GM19035 (cell line): ENCODE data around the gene TBC1D21.
"Not testable (repeated sequence)": the region's sequence is repeated elsewhere in the genome, so short reads cannot be mapped to it uniquely, and the experiment has no call there.

Experiments used
- ATAC-seq: cut with Tn5 transposase; IDR thresholded peaks from one replicate; pipeline ENCODE4 v1.9.1; 2021; ENCODE audit not compliant: unreplicated experiment

Gene TBC1D21

DNA sequence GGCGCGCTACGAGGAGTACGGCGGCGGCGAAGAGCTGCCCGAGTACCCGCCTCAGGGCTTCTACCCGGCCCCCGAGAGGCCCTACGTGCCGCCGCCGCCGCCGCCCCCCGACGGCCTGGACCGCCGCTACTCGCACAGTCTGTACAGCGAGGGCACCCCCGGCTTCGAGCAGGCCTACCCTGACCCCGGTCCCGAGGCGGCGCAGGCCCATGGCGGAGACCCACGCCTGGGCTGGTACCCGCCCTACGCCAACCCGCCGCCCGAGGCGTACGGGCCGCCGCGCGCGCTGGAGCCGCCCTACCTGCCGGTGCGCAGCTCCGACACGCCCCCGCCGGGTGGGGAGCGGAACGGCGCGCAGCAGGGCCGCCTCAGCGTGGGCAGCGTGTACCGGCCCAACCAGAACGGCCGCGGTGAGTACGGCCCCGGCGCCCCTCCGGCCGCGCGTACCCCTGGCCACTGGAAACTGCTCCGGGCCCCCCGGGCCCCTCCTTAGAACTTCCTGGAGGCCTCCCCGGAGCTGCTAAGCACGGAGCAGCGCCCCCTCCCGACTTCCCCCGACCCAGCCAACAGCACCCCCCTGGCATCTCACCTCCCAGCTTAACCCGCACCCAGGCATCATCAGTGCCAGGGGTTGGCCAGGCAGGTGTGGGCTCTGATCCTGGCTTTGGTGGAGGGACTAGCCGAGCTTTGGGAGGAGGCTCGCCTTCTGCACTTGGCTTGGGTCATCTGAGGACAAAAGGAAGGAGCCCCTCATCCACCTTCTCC, 54.3 kb downstream of the TBC1D21 start:
- no peak for ATAC-seq

DNA sequence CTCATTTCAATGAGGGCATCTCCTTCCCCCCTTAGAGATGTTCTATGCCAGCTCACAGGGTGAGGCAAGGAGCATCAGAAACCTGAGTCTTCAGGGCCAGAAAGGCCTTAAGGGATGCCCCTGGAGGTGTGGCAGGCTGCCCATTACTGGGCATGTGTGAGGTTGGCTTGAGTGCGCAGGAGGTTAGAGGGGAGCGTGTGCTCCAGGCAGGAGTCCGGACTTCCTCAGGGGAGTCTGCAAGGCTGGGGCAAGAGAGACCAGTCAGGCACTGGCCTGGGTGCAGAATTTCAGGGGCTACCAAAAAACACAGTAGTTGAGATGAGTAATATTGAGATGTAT, 54.8 kb downstream of the TBC1D21 start:
- no peak for ATAC-seq

DNA sequence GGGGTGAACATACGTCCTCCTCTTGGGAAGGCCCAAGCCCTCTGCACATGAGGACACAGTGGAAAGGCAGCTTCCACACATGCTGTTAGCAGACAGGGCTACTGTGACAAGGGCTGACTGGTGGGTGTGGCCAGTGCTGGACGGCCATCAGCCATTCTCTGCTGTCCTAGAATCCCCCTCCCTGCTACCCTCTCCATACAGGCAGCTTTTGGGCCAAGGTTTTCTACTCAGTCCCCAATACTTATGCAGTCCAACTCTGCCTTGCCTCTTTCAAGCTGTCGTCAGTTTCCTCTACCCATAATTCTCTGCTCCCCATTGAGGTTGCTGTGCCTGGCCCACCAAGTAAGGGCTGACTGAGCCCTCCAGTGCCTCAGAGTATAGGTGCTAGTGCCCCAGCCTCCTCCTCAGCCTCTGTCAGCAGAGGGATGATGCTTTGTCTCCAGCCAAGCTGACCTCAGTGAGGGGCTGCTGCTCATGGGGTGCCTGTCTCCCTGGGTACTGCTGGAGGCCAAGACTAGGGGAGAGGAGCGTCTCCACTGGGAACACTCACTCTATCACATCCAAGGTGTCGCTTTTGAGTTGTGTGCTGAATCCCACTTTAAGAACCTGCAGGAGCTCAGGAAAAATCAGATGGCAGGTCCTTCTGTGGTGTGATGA, 55.7 kb downstream of the TBC1D21 start:
- ATAC-seq: no peak

DNA sequence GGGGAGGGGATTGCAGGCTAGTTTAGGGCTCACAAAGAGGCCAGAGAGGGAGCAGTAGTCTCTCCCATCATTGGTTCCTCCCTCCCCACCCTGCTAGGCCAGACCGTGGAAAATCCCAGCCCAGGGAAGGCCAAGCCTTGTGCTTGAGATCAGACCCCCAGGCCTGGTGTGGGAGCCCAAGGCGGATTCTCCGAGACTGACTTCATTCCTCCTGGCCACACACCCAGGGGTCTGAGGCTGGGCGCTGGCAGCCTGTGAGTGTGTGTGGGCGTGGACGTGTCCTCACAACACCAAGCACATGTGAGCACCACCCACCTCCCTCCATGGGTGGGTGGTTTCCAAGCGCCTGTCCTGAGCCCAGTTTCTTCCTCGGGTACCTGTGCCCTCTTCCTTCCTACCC, 57.0 kb downstream of the TBC1D21 start:
- ATAC-seq: no peak

DNA sequence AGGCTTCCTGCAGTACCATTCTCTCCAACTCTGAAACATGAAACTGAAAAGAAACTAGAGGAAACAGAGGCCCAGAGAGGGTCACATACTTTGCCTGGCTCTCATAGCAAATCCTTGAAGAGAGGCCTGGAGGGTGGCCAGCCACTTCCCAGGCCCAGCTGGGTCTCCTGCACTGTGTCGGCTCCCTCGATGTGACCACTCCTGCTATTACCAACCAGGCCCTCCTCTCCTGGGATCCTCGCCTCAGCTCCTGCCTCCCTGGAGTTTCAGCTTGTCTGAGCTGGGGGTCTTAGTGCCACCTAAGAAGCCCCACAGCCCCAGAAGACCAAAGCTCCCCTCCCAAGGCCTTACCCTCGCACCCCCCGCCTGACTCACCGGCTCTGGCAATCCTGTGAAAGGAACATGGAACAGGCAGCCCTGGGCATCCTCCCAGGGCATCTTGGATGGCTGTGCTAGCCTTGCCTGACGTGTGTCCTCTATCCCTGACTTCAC, 57.5 kb downstream of the TBC1D21 start:
- no peak for ATAC-seq

DNA sequence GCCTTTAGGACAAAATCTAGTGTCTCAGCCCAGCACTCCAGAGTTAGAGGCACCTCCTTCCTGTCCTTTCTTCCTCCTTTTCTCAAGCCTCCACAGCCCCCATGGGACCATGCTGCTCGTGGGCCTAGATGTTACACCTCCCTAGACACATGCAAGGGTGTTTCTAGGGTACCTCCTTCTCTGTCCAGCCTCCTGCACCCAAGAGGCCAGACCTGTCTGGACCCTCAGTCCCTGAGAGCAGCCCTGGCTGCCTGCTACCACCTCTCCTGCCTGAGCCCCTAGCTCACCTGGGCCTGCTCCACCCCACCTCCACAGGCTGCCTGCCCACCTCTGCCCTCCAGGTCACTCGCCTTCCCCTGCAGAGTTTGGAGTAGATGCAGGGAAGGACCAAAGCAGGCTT, 58.1 kb downstream of the TBC1D21 start:
- no peak for ATAC-seq

DNA sequence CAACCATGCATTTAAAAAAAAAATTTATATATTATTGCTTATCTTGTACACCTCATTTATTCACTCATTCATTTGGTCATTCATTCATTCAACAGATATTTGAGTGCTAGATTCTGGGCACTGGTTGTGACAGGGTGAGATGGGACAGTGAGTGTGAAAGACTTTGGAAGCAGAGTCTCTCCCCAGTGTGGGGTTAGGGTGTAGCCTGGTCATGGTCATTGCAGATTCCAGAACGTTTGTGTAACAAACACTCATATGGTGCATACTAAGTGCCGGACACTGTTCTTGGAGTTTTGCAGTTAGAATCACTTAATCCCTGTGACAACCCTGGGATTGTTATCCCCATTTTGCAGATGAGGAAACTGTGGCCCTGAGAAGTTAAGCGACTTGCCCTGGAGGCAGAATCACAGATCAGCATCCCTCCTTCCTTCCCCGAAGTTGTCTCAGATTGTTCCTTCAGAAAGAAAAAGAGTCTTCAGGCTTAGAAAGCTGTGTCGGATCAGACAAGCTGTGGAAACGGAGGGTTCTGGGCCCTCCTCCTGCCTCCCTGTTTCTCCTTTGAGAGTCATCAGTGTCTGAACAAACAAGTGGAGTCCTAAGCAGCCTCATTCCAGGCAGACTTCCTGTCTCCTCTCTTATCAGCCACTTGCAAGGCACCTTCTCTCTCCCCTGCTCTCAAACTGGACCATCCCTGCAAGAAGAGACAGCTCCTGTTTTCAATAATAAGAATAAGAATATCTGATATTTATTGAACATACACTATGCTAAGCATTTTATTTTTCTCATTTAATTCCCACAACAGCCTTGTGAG, 59.2 kb downstream of the TBC1D21 start:
- ATAC-seq: no peak

DNA sequence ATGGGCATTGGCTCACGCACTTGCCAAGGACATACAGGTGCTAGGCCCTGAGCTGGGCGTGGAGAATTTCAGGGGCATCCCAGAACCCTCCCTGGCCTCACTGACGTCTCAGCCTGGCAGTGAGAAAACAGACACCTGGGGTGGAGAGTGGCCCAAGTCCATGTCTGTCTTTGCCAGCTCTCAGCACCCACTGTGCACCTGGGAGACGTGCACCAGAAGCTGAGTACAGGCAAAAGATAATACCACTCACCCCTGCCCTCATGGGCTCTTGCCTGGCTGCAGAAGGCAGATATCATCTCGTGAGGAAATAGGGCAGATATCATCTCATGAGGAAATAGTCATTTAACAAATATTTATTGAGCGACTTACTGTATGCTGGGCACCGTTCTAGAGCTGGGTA, 60.9 kb downstream of the TBC1D21 start:
- ATAC-seq: no peak

DNA sequence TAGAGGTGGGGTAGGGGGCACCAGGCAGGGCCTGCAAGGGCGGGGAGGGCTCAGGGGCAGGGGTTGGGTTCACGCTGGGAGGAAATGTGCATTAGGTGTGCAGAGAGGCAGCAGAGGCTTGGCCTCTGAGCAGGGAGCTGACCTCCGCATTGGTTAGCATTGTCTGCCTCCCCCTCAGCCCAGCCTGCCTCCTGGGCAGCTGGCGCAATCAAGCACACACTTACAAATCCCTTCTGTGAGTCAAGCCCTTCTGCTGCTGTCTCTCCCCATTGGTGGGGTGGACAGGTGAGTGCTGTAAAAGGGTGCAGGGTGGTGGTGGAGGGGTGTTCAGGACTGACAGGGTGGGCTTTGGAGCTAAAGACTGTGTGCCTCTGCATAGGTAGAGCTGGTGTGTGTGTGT, 62.2 kb downstream of the TBC1D21 start:
- no peak for ATAC-seq

DNA sequence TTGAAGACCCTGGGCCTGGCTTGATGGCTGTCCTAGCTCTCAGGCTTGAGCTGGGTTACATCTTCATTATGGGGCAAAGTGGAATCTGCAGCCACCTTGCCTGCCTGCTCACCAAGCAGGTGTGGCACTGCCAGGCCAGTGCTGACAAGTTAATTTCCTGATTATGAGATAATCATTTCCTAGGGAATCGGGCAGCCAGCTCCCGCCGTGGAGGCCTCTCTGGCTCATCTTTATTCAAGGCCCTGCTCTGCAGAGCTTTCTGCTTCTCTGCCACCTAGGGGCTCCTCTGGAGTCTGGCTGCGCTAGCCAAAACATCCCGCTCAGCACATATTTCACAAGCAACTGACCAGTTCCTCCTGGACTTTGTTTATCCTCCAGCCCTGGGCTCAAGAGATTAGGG, 62.8 kb downstream of the TBC1D21 start:
- ATAC-seq: no peak

DNA sequence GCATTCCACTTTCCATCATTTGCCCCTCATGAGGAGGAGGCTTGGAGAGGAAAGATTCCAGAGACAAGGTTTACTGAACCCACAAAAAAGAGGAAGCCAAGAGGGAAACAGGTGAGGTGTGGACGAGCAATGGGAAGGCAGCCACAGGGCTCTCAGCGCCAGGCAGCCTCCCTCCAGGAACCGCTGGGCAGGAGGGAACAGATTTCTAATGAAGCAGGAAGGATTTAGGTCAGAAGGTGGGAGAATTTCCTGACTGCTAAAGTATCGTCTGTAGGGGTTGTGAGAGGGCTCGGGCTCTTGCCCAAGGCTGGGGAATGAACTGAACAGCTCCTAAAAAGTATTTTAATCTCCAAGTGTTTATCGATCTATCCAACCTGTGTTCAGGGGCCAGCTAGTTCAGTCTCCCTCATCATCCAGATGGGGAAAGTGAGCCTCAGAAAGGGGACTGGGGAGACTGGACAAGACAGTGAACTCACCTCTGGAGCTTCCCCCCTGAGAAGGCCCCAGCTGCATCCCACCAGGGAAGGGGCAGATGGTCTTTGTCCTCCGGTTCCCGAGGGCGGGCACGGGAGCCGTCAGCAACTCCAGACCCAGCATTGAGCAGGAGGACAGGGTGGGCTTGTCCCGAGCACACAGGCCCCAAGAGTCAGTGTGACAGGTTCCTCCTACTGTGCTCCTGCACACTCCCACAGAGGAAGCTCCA, 63.4 kb downstream of the TBC1D21 start:
- no peak for ATAC-seq

DNA sequence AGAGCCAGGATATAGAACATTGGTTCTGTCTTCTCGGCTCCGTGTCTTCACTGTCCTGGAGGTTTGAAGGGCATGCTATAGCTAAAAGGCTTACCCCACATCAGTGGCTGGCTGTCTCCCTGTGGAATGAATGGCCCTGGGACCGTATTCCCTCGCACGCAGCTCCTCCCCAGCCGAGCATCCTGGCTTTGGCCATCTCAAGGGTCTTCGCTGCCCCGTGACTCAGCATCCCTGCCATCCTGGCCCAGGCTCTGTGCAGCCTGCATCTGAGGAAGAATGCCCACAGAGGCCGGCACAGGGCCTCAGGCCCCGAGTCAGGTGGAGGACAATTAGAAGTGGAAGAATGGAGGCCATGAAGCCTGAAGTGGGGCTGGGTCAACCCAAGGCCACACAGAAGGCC, 63.9 kb downstream of the TBC1D21 start:
- ATAC-seq: no peak

DNA sequence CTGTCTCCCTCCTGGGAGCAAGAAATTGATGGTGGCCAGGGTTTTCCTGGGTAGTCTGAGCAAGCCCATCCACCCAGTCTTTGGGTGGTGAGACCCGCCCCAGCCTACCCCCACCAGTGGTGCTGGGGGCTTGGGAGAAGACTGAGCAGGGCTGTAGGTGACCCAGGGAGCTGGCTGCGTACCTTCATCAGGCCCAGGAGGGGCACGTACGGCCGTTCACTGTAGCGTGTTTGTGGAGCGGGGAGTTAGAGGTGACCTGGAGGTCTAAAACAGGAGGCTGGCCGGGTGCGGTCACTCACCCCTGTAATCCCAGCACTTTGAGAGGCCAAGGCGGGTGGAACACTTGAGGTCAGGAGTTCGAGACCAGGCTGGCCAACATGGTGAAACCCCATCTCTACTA, 64.4 kb downstream of the TBC1D21 start:
- no peak for ATAC-seq

DNA sequence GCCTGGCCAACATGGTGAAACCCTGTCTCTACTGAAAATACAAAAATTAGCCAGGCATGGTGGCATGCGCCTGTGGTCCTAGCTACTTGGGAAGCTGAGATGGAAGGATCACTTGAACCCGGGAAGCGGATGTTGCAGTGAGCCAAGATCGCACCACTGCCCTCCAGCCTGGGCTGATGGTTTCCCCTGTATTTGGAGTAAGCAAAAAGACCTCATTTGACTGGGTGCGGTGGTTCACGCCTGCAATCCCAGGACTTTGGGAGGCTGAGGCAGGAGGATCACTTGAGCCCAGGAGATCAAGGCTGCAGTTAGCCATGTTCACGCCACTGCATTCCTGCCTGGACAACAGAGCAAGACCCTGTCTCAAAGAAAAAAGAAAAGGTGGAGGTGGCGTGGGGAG, 65.2 kb downstream of the TBC1D21 start:
- not testable (repeated sequence) for ATAC-seq
